Endodermal cell (in vitro differentiated cells): ENCODE measurements around the gene SPINK13. TPM values are rescaled to one million over a fixed set of nuclear protein-coding genes. Genes with fewer than 3 reads are reported as not detected.
A peak's percentile ranks its signal among the peaks of the same experiment; 100 is the strongest.

Source experiments
- DNase-seq: peaks from one replicate; pipeline ENCODE4 v3.0.0-alpha.2; 2017
- H3K27ac ChIP-seq: 2 replicates; pipeline ENCODE4 v1.5.1; 2013; ENCODE audit warnings: mild to moderate bottlenecking, low read depth, low read length, moderate library complexity
- H3K27me3 ChIP-seq: 2 replicates; pipeline ENCODE4 v1.6.1; 2013; ENCODE audit warnings: mild to moderate bottlenecking, low read length, moderate library complexity; ENCODE audit not compliant: insufficient read depth, control insufficient read depth, poor library complexity, severe bottlenecking
- H3K36me3 ChIP-seq: 2 replicates; pipeline ENCODE4 v1.7.0; 2013; ENCODE audit warnings: mild to moderate bottlenecking, low read length, moderate library complexity; ENCODE audit not compliant: control insufficient read depth, insufficient read depth
- H3K4me1 ChIP-seq: one replicate; pipeline ENCODE4 v1.7.0; 2013; ENCODE audit warnings: low read length; ENCODE audit not compliant: control insufficient read depth, insufficient read depth
- H3K4me3 ChIP-seq: 2 replicates; pipeline ENCODE4 v1.5.1; 2013; ENCODE audit warnings: mild to moderate bottlenecking, low read length, moderate library complexity
- H3K9ac ChIP-seq: 2 replicates; pipeline ENCODE4 v1.6.1; 2013; ENCODE audit warnings: mild to moderate bottlenecking, low read length, moderate library complexity; ENCODE audit not compliant: poor library complexity, severe bottlenecking; ENCODE audit errors: extremely low read depth
- H3K9me3 ChIP-seq: 2 replicates; pipeline ENCODE4 v1.6.1; 2013; ENCODE audit warnings: mild to moderate bottlenecking, low read length, moderate library complexity; ENCODE audit not compliant: control insufficient read depth
- H3K27ac Mint-ChIP-seq: 2 replicates; pipeline ENCODE4 v1.8.0; 2020; ENCODE audit warnings: mixed read lengths
- H3K27me3 Mint-ChIP-seq: 2 replicates; pipeline ENCODE4 v1.8.0; 2021; ENCODE audit warnings: mild to moderate bottlenecking, mixed read lengths; ENCODE audit not compliant: insufficient read depth
- H3K36me3 Mint-ChIP-seq: 2 replicates; pipeline ENCODE4 v1.8.0; 2020; ENCODE audit warnings: low read depth, mixed read lengths
- H3K4me1 Mint-ChIP-seq: 2 replicates; pipeline ENCODE4 v1.8.0; 2020; ENCODE audit warnings: mixed read lengths
- H3K4me3 Mint-ChIP-seq: 2 replicates; pipeline ENCODE4 v1.8.0; 2020; ENCODE audit warnings: mild to moderate bottlenecking, moderate library complexity, mixed read lengths
- H3K9me3 Mint-ChIP-seq: 2 replicates; pipeline ENCODE4 v1.8.0; 2020; ENCODE audit warnings: mild to moderate bottlenecking, mixed read lengths
- CTCF ChIP-seq: fragments of 200-600 bp; sonication (generic); conservative IDR thresholded peaks from 2 replicates; pipeline ENCODE4 v1.5.0; 2021; ENCODE audit warnings: antibody characterized with exemption, mild to moderate bottlenecking
- WGBS, 2 experiments: methylation state at CpG; one replicate each; pipeline versions ENCODE4 v1.1.5 to v1.1.7; 2013; ENCODE audit warnings: missing lambda C conversion rate in 2 of 2, mixed read lengths in 1 of 2; ENCODE audit not compliant: insufficient coverage in 1 of 2, insufficient read length in 1 of 2; 5-methylcytosine and 5-hydroxymethylcytosine counted together
- total RNA-seq, 2 donors: library from RNA; stranded (reverse); fragmentation: NEBNext Ultra II Directional in 1 of 2; extraction: Animal tissue kit (Norgen Biotek cat#: 25700) in 1 of 2; gene quantifications; 2 replicates in 1 of 2; 3 replicates in 1 of 2; pipeline ENCODE4 v1.2.1, GENCODE V29; 2021

The SPINK13 gene
- total RNA-seq, 2 donors from 2014 or later: not detected

DNA sequence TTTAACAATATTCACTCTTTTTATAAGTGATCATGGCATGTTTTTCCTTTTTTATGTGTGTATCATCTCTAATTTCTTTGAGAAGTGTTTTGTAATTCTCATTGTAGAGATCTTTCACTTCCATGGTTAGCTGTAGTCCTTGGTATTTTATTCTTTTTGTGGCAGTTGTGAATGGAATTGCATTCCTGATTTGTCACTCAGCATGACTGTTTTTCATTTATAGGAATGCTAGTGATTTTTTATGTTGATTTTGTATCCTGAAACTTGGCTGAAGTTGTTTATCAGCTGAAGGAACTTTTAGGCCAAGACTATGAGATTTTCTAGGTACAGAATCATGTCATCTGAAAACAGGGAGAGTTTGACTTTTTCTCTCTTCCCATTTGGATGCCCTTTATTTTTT, 13.1 kb upstream of the SPINK13 start:
- H3K36me3 ChIP-seq: no peaks in the 10 kb centered on the region
- H3K27ac ChIP-seq: no peak overlapping the region
- DNase-seq: no peak
- no peak for TF ChIP-seq CTCF
- H3K27me3 Mint-ChIP-seq: peaks cover 11% of the 10 kb centered on the region
- H3K9me3 ChIP-seq: peaks cover 24% of the 10 kb centered on the region
- H3K27ac Mint-ChIP-seq: no peak overlapping the region
- H3K9me3 Mint-ChIP-seq: peaks cover 24% of the 10 kb centered on the region
- no peak overlapping the region for H3K4me3 ChIP-seq
- H3K36me3 Mint-ChIP-seq: no peaks in the 10 kb centered on the region
- no peaks in the 10 kb centered on the region for H3K4me1 Mint-ChIP-seq
- H3K4me3 Mint-ChIP-seq: no peak overlapping the region
- H3K9ac ChIP-seq: no peak overlapping the region
- peaks cover 4% of the 10 kb centered on the region for H3K4me1 ChIP-seq
- no peaks in the 10 kb centered on the region for H3K27me3 ChIP-seq

- TF ChIP-seq CTCF: peak; percentile 29
- H3K27ac Mint-ChIP-seq: no peak overlapping the region
- H3K4me1 ChIP-seq: peaks cover 4% of the 10 kb centered on the region
- H3K27me3 Mint-ChIP-seq: peaks cover 11% of the 10 kb centered on the region
- H3K27ac ChIP-seq: no peak overlapping the region
- H3K4me3 Mint-ChIP-seq: no peak overlapping the region
- H3K36me3 Mint-ChIP-seq: no peaks in the 10 kb centered on the region
- H3K27me3 ChIP-seq: no peaks in the 10 kb centered on the region
- peaks cover 15% of the 10 kb centered on the region for H3K9me3 ChIP-seq
- H3K36me3 ChIP-seq: no peaks in the 10 kb centered on the region
- WGBS, 2 experiments: 81% methylated on average over 2 of the region's 2 CpGs; no CpG with 5 or more reads in 1 of the 2 experiments
- H3K4me3 ChIP-seq: no peak overlapping the region
- H3K9ac ChIP-seq: no peak overlapping the region
- no peaks in the 10 kb centered on the region for H3K4me1 Mint-ChIP-seq
- DNase-seq: peak; percentile 42
- peaks cover 18% of the 10 kb centered on the region for H3K9me3 Mint-ChIP-seq
Observed at GRCh38 chr5:148259288-148259687, 9.3 kb upstream of the SPINK13 start.

- no peak for TF ChIP-seq CTCF
- H3K4me1 ChIP-seq: peaks cover 4% of the 10 kb centered on the region
- no peak overlapping the region for H3K27ac Mint-ChIP-seq
- H3K4me3 ChIP-seq: no peak overlapping the region
- no peak for DNase-seq
- H3K36me3 Mint-ChIP-seq: no peaks in the 10 kb centered on the region
- H3K27ac ChIP-seq: no peak overlapping the region
- peaks cover 15% of the 10 kb centered on the region for H3K9me3 ChIP-seq
- H3K27me3 ChIP-seq: no peaks in the 10 kb centered on the region
- no peaks in the 10 kb centered on the region for H3K36me3 ChIP-seq
- H3K9me3 Mint-ChIP-seq: peaks cover 17% of the 10 kb centered on the region
- H3K4me3 Mint-ChIP-seq: no peak overlapping the region
- H3K9ac ChIP-seq: no peak overlapping the region
- H3K4me1 Mint-ChIP-seq: no peaks in the 10 kb centered on the region
- H3K27me3 Mint-ChIP-seq: peaks cover 13% of the 10 kb centered on the region
Observed at GRCh38 chr5:148261221-148261620, 7.4 kb upstream of the SPINK13 start.
